ENCODE results near the gene RPTOR. TPM values are rescaled to one million over a fixed set of nuclear protein-coding genes. Genes with fewer than 3 reads are reported as not detected.

RPTOR gene
- total RNA-seq, 4 donors from 2014 or later, result 23.6 to 37.0 (median 27.8) TPM

GRCh38 chr17:80798595-80799537 is 254.2 kb downstream of the RPTOR start:
- ATAC-seq (ENCODE audit: low FRiP score), result no peak
- no peak for TF ChIP-seq CTCF (IDR thresholded peaks at IDR 0.05)
- no peak for DNase-seq (ENCODE audit: low spot score)

GRCh38 chr17:80799538-80800480 is 255.2 kb downstream of the RPTOR start:
- DNase-seq (ENCODE audit: low spot score) (no peak), ATAC-seq (ENCODE audit: low FRiP score) (no peak)
- no peak for TF ChIP-seq CTCF (IDR thresholded peaks at IDR 0.05)

- no peak for ATAC-seq (ENCODE audit: low FRiP score)
- DNase-seq (ENCODE audit: low spot score), result no peak
- no peak for TF ChIP-seq CTCF (IDR thresholded peaks at IDR 0.05)
Observed at GRCh38 chr17:80800481-80801391, 256.1 kb downstream of the RPTOR start.

- ATAC-seq (ENCODE audit: low FRiP score) (no peak), DNase-seq (ENCODE audit: low spot score) (no peak)
- TF ChIP-seq CTCF (IDR thresholded peaks at IDR 0.05), result no peak
Observed at GRCh38 chr17:80802626-80803450, 258.2 kb downstream of the RPTOR start.

GRCh38 chr17:80803451-80804428 is 259.1 kb downstream of the RPTOR start:
- no peak for ATAC-seq (ENCODE audit: low FRiP score)
- DNase-seq (ENCODE audit: low spot score), result no peak
- no peak for TF ChIP-seq CTCF (IDR thresholded peaks at IDR 0.05)
